ENCODE data around the gene SLCO3A1.
A peak's percentile ranks its signal among the peaks of the same experiment; 100 is the strongest.

The SLCO3A1 gene

GRCh38 chr15:91936927-91937326 lies 83.4 kb downstream of the SLCO3A1 start:
- no peak for DNase-seq (ENCODE audit: low read depth in 4 of 4, low spot score in 1 of 4)

DNA sequence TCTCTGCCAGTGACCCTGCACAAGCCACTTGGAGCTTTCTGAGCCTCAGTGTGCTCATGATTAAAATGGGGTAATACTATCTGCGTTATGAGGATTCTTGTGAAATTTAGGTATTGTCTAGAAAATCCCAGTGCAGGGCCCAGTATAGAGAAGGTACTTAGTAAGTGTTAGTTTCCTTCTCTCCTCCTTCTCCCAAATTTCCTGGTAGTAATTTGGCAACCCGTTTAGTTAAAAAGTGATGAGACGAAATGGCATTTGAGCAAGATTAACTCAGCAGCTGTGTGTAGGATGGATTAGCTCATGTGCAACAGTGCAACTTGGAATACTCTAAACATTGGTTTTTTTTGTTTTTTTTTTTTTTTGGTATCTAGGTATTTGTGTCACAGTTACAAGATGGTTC lies 84.6 kb downstream of the SLCO3A1 start:
- DNase-seq (ENCODE audit: low read depth in 4 of 4, low spot score in 1 of 4), result no peak

DNA sequence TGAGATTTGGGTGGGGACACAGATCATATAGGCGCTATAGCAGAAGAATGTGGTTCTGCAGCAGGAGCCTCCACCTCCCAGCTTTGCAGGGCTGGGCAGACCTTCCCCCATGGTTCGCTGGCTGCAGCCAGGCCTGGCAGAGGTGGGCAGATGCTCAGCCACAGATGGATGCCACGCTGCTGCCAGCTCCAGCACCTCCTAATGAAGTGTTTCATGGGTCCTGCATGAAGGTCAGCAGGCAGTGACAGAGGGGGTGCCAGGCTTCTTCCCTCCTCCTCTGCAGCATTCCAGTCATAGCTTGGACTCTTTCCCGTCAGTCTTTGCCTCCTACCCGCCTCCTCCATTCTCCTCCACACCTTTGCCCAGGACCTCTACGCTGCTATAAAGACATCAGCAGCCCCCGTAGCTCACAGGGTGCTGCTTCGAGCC lies 85.9 kb downstream of the SLCO3A1 start:
- no peak for DNase-seq (ENCODE audit: low read depth in 4 of 4, low spot score in 1 of 4)

GRCh38 chr15:91940496-91941381 lies 87.2 kb downstream of the SLCO3A1 start:
- DNase-seq (ENCODE audit: low read depth in 4 of 4, low spot score in 1 of 4), result no peak

GRCh38 chr15:91941871-91942658 lies 88.6 kb downstream of the SLCO3A1 start:
- no peak for DNase-seq (ENCODE audit: low read depth in 4 of 4, low spot score in 1 of 4)

DNA sequence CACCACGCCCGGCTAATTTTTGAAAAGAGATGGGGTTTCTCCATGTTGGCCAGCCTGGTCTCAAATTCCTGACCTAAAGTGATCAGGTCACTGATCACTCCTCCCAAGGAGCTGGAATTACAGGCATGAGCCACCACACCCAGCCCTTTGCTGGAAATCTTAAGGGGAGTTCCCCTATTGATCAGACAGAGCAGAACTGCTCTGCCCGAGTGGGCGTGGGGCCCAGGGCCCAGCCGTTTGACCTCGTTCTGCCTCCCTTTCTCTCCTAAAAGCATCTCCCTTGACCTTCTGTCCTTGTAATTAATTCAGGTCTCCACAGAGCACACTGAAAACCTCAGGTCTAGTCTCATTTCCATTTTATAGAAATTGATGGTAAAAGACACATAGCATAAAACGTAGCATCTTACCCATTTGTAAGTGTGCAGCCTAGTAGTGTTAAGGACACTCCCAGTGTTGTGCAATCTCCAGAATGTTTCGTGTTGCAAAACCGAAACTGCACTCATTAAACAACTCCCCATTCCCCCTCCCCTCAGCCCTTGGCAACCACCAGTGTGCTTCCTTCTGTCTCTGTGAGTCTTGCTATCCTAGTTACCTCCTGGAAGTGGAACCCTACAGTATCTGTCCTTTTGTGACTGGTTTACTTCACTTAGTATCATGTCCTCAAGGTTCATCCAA lies 89.3 kb downstream of the SLCO3A1 start:
- DNase-seq (ENCODE audit: low read depth in 4 of 4, low spot score in 1 of 4), result peak in 1 of 4 experiments; percentile 14

GRCh38 chr15:91944331-91944730 lies 90.8 kb downstream of the SLCO3A1 start:
- DNase-seq (ENCODE audit: low read depth in 4 of 4, low spot score in 1 of 4), result no peak

DNA sequence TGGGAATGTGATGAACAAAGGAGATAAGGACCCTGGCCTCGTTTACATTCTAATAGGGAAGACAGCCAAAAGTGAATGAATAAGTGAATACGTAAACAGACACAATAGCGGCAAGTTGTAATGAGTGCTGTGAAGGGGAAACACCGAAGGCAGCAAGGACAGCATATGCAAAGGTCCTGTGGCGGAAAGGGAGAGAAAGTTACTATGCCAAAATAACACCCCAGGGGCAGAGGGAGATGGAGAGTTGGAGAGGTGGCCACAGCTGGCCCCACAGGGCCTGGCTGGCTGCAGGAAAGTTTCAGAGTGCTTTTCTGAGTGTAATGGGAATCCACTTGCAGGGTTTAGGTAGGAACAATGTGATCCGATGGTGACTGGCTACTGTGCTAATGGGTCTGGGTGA lies 91.9 kb downstream of the SLCO3A1 start:
- DNase-seq (ENCODE audit: low read depth in 4 of 4, low spot score in 1 of 4), result no peak

DNA sequence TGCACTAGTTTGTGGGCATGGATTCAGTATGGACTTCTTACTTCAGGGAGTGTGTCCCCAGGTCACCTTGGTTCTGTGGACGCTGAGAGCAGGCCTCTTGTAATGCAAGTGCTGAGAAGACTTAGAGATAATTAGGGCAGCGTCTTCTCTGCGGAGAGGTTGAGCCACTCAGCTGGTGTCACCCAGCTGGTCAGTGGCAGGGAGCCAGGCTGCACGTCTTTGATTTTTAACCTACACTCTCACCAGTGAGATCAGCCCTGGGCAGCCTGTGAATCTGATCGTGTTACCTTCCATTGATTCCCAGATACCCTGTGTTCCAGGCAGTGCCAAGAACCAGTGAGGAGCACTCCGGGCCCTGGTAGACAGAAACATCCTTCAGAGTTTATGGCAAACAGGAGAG lies 92.6 kb downstream of the SLCO3A1 start:
- DNase-seq (ENCODE audit: low read depth in 4 of 4, low spot score in 1 of 4), result no peak

DNA sequence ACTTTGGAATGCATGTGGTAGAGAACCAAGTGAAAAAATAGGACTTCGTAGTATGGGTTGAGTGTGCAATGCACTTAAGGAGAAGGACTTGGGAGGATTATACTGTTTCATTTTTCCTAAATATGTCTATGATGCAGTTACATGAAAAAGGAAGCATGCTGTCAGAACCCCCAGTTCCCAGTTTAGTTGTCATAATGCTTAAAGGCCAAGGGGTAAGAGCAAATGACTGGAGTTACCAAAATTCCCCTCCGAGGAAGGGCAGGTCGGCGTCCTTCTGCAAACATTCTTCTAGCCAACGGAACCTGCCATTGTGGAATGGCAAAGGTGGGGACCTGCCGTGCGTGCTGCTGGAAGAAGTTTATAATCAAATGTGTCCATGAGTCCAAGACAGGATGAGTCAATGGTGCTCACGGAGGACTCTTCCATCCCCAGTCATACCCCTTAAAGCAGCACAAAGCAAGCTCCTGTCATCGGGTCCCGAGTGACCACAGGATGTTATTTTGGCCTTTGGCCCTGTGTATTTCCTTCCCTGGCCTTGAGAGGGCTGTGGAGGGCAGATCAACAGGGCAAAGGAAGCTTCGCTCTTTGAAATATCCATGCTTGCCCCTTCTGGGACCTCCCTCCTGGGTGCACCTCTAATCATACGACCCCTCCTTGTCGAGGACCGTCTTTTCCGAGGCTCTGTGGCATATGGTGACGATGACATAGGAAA lies 93.2 kb downstream of the SLCO3A1 start:
- DNase-seq (ENCODE audit: low read depth in 4 of 4, low spot score in 1 of 4), result no peak

- DNase-seq (ENCODE audit: low read depth in 4 of 4, low spot score in 1 of 4), result no peak
Observed at GRCh38 chr15:91947293-91947679, 93.8 kb downstream of the SLCO3A1 start.

DNA sequence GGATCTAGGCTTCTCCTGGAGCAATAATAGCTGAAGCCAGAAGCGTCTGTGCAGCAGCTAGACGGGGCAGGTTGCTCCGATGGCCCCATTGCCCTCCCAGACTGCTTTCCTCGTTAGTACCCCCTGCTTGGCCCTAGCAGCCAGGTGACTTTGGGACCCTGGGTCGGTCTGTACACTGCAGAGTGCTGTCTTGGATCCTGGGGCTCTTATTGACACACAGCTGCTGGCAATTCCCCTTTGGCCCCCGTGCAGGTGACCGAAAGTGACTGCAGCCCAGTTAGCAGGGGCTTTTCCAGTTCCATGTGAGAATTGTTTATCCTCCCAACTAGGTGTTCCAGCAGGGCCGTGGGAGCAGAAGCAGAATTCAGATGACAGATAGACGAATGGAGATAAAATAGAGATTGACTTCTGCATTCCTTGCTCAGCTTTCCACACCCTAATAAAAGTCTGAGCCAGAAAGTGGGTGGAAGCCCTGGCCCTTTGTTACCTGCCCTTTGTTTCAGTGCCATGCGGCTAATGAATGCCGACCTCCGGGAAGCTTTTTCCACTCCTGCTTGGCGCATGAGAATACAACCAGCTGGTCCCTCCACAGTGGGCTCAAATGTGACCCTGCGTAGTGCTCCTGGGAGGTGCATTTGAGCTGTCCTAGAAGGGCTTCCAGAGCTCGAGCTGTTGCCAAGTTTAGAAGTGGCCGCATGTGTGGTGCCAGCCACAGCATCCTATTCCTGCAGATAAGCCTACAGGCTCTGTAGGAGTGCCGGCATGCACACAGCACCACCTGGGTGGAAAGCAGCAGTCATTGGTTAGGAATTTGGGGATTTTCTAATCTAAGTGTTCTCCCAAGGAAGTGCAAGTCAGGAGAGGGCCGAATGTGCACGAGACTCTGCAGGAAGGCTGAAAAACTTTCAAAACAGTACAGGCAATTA lies 94.4 kb downstream of the SLCO3A1 start:
- no peak for DNase-seq (ENCODE audit: low read depth in 4 of 4, low spot score in 1 of 4)

DNA sequence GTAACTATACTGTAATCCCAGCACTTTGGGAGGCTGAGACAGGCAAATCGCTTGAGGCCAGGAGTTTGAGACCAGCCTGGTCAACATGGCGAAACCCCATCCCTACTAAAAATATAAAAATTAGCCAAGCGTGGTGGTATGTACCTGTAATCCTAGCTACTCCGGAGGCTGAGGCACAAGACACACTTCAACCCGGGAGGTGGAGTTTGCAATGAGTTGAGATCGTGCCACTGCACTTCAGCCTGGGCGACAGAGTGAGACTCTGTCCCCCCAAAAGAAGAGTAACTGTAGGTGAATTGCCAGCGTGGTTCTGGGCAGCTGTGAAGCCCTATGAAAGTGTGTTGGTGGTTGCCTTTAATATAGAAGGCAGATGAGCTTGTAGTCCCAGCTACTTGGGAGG lies 95.9 kb downstream of the SLCO3A1 start:
- no peak for DNase-seq (ENCODE audit: low read depth in 4 of 4, low spot score in 1 of 4)

DNA sequence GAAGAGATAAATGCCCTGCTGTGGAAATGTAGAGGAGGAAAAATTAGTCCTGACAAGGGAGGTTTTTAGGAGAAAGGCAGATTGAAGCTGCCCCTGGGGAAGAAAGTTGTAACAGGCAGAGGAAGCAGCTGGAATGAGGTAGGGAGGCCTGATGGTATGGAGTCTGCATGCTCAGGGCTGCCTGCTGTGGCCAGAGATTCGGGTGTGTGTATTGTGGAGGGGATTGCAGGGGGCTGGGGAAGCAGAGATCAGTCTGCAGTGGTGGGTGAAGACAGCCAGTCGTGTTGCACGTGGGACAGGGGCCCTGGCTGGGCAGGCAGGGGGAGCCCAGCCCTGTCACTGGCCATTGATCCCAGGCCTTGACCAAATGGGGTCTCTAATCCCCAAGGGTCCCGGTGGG lies 96.5 kb downstream of the SLCO3A1 start:
- DNase-seq (ENCODE audit: low read depth in 4 of 4, low spot score in 1 of 4), result no peak

DNA sequence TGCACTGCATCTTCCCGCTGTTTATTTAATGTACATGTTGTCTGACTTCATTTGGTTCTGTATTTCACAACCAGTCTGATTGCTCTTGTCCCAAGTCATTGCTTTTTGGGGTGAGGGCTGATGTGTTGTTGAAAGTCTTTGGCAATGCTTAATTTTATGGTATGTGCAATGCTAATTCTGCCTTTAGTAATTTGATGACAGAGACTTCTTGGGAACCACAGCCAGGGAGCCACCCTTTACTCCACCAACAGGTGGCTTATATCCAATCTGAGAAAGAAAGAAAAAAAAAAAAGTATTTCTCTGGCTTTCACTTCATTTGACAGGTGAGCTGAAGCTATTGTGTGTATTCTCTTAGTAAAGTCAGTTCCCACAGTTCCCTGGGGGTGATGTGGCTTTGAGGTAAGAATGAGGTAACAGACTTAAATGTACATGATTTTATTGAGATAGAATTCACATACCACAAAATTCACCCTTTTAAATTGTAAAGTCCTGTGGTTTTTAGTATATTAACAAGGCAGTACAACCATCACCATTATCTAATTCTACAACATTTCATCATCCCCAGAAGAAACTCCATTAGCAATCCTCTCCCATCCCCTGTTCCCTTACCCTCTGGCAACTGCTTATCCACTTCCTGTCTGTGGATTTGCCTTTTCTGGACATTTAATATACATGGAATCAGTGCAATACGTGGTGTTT lies 97.3 kb downstream of the SLCO3A1 start:
- no peak for DNase-seq (ENCODE audit: low read depth in 4 of 4, low spot score in 1 of 4)

GRCh38 chr15:91952216-91952615 lies 98.7 kb downstream of the SLCO3A1 start:
- no peak for DNase-seq (ENCODE audit: low read depth in 4 of 4, low spot score in 1 of 4)

DNA sequence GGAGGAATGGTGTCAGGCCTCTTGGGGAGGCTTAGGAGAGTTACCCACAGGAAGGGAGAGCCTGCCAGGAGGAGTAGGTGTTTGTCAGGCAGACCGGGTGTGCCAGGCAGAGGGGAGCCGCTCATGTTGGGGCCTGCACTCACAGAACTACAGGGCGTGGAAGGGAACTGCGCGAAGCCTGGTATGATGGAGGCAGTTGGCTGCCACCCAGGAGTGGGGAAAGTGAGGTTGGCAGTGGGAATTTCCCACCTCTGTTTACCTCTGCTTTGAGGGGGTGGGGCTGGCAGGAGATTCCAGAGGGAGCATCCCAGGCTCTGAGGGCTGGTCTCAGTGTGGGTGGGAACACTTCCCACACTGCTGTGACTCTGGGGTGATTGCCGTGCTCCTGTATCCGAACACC lies 99.9 kb downstream of the SLCO3A1 start:
- DNase-seq (ENCODE audit: low read depth in 4 of 4, low spot score in 1 of 4), result no peak

- no peak for DNase-seq (ENCODE audit: low read depth in 4 of 4, low spot score in 1 of 4)
Observed at GRCh38 chr15:91954292-91954691, 100.8 kb downstream of the SLCO3A1 start.

- DNase-seq (ENCODE audit: low read depth in 4 of 4, low spot score in 1 of 4), result no peak
Observed at GRCh38 chr15:91956026-91956723, 102.7 kb downstream of the SLCO3A1 start.

Data from stimulated activated CD4-positive, alpha-beta T cell treated with anti-CD3 and anti-CD28 coated beads, Interleukin-1b, Interleukin-23, amount 100 ng/mL, for 24 hours (primary cell).